GM12878 (cell line): ENCODE measurements around the gene EMP2. TPM values are rescaled to one million over a fixed set of nuclear protein-coding genes. Genes with fewer than 3 reads are reported as not detected.

ENCODE experiments used
- ATAC-seq: fragments of 200-7000 bp; cut with Tn5 transposase; 3 replicates; pipeline ENCODE4 v1.9.1; 2020; ENCODE audit warnings: mild to moderate bottlenecking, moderate library complexity
- BruUV-seq: library from RNA; stranded (reverse); fragments of 400-500 nt; replicated peaks from 2 replicates; lab custom pipeline; 2021; lab: Mats Ljungman, UMichigan
- CTCF ChIA-PET: fragments of 300-600 bp; sonication (Branson Sonifier 250); formaldehyde crosslinking; extraction: SDS; loops from one replicate; lab custom pipeline; 2021; ENCODE audit warnings: inconsistent platforms; lab: Yijun Ruan, JAX
- POLR2A ChIA-PET: fragments of 350-600 bp; formaldehyde crosslinking; extraction: SDS; loops from one replicate; lab custom pipeline; 2021; ENCODE audit warnings: inconsistent platforms; lab: Charles Lee
- RAD21 ChIA-PET: fragments of 300-600 bp; sonication (Branson Sonifier 250); formaldehyde crosslinking; loops from one replicate; lab custom pipeline; 2023; ENCODE audit warnings: antibody characterized with exemption; ENCODE audit not compliant: unreplicated experiment; lab: Charles Lee
- SMC1A ChIA-PET: fragments of 300-600 bp; sonication (Branson Sonifier 250); formaldehyde crosslinking; loops from one replicate; lab custom pipeline; 2023; ENCODE audit not compliant: unreplicated experiment, uncharacterized antibody; lab: Charles Lee
- DNase-seq: peaks from one replicate; pipeline ENCODE4 v3.0.0-alpha.2; 2011; ENCODE audit warnings: low read depth, low spot score
- FAIRE-seq: peaks from 3 replicates; lab custom pipeline; 2011; peaks lifted over from hg19 to GRCh38; lab: Jason Lieb, UNC
- H2AFZ ChIP-seq: 2 replicates; pipeline ENCODE4 v1.6.0; 2011; ENCODE audit warnings: low read depth, low read length, control low read depth; ENCODE audit not compliant: control insufficient read depth
- H3K27ac ChIP-seq: 2 replicates; pipeline ENCODE4 v1.5.1; 2011; ENCODE audit warnings: control low read depth; ENCODE audit not compliant: control insufficient read depth, insufficient read depth
- H3K27me3 ChIP-seq, 2 experiments: replicated peaks in 1 of 2; 2 replicates each; pipeline versions ENCODE4 v1.6.0 to v1.6.1; 2011; ENCODE audit warnings: low read length in 1 of 2; ENCODE audit not compliant: control insufficient read depth in 2 of 2, insufficient read depth in 2 of 2
- H3K36me3 ChIP-seq, 2 experiments: 2 replicates each; pipeline ENCODE4 v1.5.1; 2011; ENCODE audit warnings: low read length in 1 of 2; ENCODE audit not compliant: control insufficient read depth in 2 of 2, insufficient read depth in 2 of 2
- H3K4me1 ChIP-seq: 2 replicates; pipeline ENCODE4 v1.6.1; 2011; ENCODE audit warnings: mild to moderate bottlenecking, low read length, moderate library complexity, mixed read lengths; ENCODE audit not compliant: control insufficient read depth, insufficient read depth
- H3K4me2 ChIP-seq: 2 replicates; pipeline ENCODE4 v1.6.0; 2011; ENCODE audit warnings: control low read depth; ENCODE audit not compliant: control insufficient read depth, insufficient read depth
- H3K4me3 ChIP-seq: fragments of 200-600 bp; sonication (generic); 2 replicates; pipeline ENCODE4 v1.5.1; 2016
- H3K79me2 ChIP-seq: 2 replicates; pipeline ENCODE4 v1.6.0; 2011; ENCODE audit warnings: low read length; ENCODE audit not compliant: control insufficient read depth, insufficient read depth
- H3K9ac ChIP-seq: 2 replicates; pipeline ENCODE4 v1.8.0; 2011; ENCODE audit warnings: low read length, control low read depth, mixed read lengths; ENCODE audit not compliant: control insufficient read depth, insufficient read depth
- H3K9me3 ChIP-seq: replicated peaks from 3 replicates; pipeline ENCODE4 v1.5.1; 2011; ENCODE audit warnings: mild to moderate bottlenecking, low read length; ENCODE audit not compliant: control insufficient read depth, insufficient read depth
- H4K20me1 ChIP-seq: 2 replicates; pipeline ENCODE4 v1.6.0; 2011; ENCODE audit not compliant: control insufficient read depth, insufficient read depth
- BCL11A ChIP-seq: IDR thresholded peaks from 2 replicates; pipeline ENCODE4 v1.6.1; 2011; ENCODE audit warnings: low read depth, low read length
- POLR2AphosphoS2 ChIP-seq: IDR thresholded peaks from 2 replicates; pipeline ENCODE4 v1.6.1; 2011; ENCODE audit warnings: low read depth, mild to moderate bottlenecking, low read length, improper control_type of control experiment, moderate library complexity
- WGBS: methylation state at CpG from one replicate; pipeline ENCODE4 v1.1.6; 2016; ENCODE audit warnings: low lambda C conversion rate; ENCODE audit not compliant: insufficient replicate concordance, insufficient coverage; ENCODE audit errors: missing lambda C conversion rate; 5-methylcytosine and 5-hydroxymethylcytosine counted together
- in situ Hi-C: fragments of 300-500 bp; cut with MboI; formaldehyde crosslinking; loops from 9 replicates; pipeline ENCODE4 v1.14.3; 2018; ENCODE audit warnings: mixed read lengths
- intact Hi-C: fragments of 100-400 bp; cut with micrococcal nuclease; formaldehyde crosslinking; loops from one replicate; pipeline ENCODE4 v1.14.2; 2022; ENCODE audit not compliant: unreplicated experiment
- polyA plus RNA-seq, 11 experiments: library from polyadenylated mRNA; depleted of rRNA in 4 of 11; unstranded in 6 of 11; stranded (reverse) in 5 of 11; fragments of >200 nt; fragmentation: Nextera tagmentation in 4 of 11; fragmentation: Illumina TruSeq in 1 of 11; extraction: Ambion mirVana in 4 of 11; extraction: Trizol in 1 of 11; gene quantifications; 1 replicate in 1 of 11; 2 replicates in 10 of 11; pipeline versions ENCODE4 v1.2.1 to v1.2.3, GENCODE V29; 2011 to 2016; ENCODE audit warnings: inconsistent platforms in 2 of 11, missing spikeins in 2 of 11, low read depth in 1 of 11
- total RNA-seq, 4 experiments: library from RNA; depleted of rRNA in 3 of 4; stranded (reverse); fragments of >200 nt in 3 of 4; fragmentation: Illumina TruSeq in 1 of 4; extraction: Trizol in 1 of 4; gene quantifications; 2 replicates each; pipeline versions ENCODE4 v1.2.1 to v1.2.3, GENCODE V29; 2013 to 2021
- TF ChIP-seq, protein P1 (sequence below): fragments of 450-650 bp; IDR thresholded peaks from 2 replicates; pipeline ENCODE4 v1.6.1; 2016; ENCODE audit warnings: mild to moderate bottlenecking, moderate library complexity, borderline replicate concordance
- TF ChIP-seq, protein P2 (sequence below): fragments of 450-650 bp; formaldehyde crosslinking; IDR thresholded peaks from 2 replicates; pipeline ENCODE4 v1.4.0; 2022; ENCODE audit warnings: mild to moderate bottlenecking, moderate library complexity
- TF ChIP-seq, protein P3 (sequence below): fragments of 450-650 bp; IDR thresholded peaks from 2 replicates; pipeline ENCODE4 v1.6.1; 2014; ENCODE audit warnings: mild to moderate bottlenecking
- TF ChIP-seq, protein P4 (sequence below): fragments of 450-650 bp; IDR thresholded peaks from 2 replicates; pipeline ENCODE4 v1.6.1; 2017; ENCODE audit warnings: mild to moderate bottlenecking
- TF ChIP-seq, protein P5 (sequence below), 3 experiments: IDR thresholded peaks in 2 of 3; conservative IDR thresholded peaks in 1 of 3; 2 replicates each; pipeline ENCODE4 v1.5.1; 2011; ENCODE audit warnings: low read depth in 3 of 3, low read length in 3 of 3, mild to moderate bottlenecking in 3 of 3, control low read depth in 2 of 3, moderate library complexity in 2 of 3, inconsistent platforms in 1 of 3, mixed read lengths in 1 of 3; ENCODE audit not compliant: control insufficient read depth in 2 of 3, insufficient read depth in 1 of 3; ENCODE audit errors: extremely low read depth in 1 of 3

The EMP2 gene
- total and polyA plus RNA-seq, 10 of the 15 experiments (the other 5 are each of a cell fraction or from before 2014, with no cell fraction given), result 0.41 to 10.4 (median 3.8) TPM

DNA sequence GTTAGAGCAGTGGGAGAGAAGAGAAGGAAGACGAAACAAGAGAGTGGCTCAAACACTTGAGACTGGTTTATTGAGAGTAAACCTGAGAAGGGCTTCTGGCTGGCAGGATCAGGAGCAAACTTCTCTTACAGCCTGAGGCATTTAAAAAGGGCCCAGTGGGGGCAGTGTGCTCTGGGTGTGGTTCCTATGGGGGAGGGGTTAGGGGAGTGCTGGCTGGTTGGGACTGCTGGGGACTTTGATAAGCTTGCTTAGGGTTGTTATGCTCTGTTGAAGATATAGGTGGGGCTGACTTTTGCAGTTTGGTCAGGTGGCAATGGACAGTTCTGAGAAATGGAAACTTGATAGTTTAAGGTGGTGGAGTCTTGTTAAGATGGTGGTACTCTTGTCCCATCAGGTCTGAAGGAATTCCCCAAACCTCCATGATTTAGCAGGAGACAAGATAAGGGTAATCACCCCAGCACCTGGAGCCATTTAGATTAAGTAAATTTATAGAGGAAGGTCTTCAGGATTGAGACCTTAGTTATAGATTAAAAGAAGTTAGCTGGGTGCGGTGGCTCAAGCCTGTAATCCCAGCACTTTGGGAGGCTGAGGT, 79.3 kb downstream of the EMP2 start:
- no peaks in the 10 kb centered on the region for H4K20me1 ChIP-seq
- H3K27ac ChIP-seq, result no peak overlapping the region
- no TSS peak for BruUV-seq
- WGBS, result 66% methylated on average over 2 of the region's 2 CpGs
- CTCF ChIA-PET, result interaction anchor here (0.7 kb wide), 3 partner anchors 49 to 1366 kb away, joined by 3 to 4 read pairs (median 3); no protein-coding TSS in a partner anchor
- in situ Hi-C loops, result no loop called here
- SMC1A ChIA-PET, result interaction anchor here (1.1 kb wide), 1 partner anchor 186 kb away, joined by 4 read pairs; no protein-coding TSS in a partner anchor
- no peak overlapping the region for H3K4me3 ChIP-seq
- no peaks in the 10 kb centered on the region for H3K27me3 ChIP-seq
- RAD21 ChIA-PET, result interaction anchor here (1.0 to 1.1 kb wide), 2 partner anchors 9 to 19 kb away, joined by 3 read pairs; no protein-coding TSS in a partner anchor
- DNase-seq (no peak), ATAC-seq (peak; percentile 80), FAIRE-seq (no peak)
- no peaks in the 10 kb centered on the region for H3K79me2 ChIP-seq
- POLR2A ChIA-PET, result no interaction called here
- TF ChIP-seq, protein P1, sequence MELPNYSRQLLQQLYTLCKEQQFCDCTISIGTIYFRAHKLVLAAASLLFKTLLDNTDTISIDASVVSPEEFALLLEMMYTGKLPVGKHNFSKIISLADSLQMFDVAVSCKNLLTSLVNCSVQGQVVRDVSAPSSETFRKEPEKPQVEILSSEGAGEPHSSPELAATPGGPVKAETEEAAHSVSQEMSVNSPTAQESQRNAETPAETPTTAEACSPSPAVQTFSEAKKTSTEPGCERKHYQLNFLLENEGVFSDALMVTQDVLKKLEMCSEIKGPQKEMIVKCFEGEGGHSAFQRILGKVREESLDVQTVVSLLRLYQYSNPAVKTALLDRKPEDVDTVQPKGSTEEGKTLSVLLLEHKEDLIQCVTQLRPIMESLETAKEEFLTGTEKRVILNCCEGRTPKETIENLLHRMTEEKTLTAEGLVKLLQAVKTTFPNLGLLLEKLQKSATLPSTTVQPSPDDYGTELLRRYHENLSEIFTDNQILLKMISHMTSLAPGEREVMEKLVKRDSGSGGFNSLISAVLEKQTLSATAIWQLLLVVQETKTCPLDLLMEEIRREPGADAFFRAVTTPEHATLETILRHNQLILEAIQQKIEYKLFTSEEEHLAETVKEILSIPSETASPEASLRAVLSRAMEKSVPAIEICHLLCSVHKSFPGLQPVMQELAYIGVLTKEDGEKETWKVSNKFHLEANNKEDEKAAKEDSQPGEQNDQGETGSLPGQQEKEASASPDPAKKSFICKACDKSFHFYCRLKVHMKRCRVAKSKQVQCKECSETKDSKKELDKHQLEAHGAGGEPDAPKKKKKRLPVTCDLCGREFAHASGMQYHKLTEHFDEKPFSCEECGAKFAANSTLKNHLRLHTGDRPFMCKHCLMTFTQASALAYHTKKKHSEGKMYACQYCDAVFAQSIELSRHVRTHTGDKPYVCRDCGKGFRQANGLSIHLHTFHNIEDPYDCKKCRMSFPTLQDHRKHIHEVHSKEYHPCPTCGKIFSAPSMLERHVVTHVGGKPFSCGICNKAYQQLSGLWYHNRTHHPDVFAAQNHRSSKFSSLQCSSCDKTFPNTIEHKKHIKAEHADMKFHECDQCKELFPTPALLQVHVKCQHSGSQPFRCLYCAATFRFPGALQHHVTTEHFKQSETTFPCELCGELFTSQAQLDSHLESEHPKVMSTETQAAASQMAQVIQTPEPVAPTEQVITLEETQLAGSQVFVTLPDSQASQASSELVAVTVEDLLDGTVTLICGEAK, result no peak
- TF ChIP-seq, protein P2, sequence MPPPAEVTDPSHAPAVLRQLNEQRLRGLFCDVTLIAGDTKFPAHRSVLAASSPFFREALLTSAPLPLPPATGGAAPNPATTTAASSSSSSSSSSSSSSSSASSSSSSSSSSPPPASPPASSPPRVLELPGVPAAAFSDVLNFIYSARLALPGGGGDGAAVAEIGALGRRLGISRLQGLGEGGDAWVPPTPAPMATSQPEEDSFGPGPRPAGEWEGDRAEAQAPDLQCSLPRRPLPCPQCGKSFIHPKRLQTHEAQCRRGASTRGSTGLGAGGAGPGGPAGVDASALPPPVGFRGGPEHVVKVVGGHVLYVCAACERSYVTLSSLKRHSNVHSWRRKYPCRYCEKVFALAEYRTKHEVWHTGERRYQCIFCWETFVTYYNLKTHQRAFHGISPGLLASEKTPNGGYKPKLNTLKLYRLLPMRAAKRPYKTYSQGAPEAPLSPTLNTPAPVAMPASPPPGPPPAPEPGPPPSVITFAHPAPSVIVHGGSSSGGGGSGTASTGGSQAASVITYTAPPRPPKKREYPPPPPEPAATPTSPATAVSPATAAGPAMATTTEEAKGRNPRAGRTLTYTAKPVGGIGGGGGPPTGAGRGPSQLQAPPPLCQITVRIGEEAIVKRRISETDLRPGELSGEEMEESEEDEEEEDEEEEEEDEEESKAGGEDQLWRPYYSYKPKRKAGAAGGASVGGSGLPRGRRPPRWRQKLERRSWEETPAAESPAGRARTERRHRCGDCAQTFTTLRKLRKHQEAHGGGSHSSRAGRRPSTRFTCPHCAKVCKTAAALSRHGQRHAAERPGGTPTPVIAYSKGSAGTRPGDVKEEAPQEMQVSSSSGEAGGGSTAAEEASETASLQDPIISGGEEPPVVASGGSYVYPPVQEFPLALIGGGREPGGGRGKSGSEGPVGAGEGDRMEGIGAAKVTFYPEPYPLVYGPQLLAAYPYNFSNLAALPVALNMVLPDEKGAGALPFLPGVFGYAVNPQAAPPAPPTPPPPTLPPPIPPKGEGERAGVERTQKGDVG (CRISPR knock-in tag), result no peak
- TF ChIP-seq POLR2AphosphoS2, result no peak
- TF ChIP-seq, protein P3, sequence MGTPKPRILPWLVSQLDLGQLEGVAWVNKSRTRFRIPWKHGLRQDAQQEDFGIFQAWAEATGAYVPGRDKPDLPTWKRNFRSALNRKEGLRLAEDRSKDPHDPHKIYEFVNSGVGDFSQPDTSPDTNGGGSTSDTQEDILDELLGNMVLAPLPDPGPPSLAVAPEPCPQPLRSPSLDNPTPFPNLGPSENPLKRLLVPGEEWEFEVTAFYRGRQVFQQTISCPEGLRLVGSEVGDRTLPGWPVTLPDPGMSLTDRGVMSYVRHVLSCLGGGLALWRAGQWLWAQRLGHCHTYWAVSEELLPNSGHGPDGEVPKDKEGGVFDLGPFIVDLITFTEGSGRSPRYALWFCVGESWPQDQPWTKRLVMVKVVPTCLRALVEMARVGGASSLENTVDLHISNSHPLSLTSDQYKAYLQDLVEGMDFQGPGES, result no peak
- TF ChIP-seq, protein P4, sequence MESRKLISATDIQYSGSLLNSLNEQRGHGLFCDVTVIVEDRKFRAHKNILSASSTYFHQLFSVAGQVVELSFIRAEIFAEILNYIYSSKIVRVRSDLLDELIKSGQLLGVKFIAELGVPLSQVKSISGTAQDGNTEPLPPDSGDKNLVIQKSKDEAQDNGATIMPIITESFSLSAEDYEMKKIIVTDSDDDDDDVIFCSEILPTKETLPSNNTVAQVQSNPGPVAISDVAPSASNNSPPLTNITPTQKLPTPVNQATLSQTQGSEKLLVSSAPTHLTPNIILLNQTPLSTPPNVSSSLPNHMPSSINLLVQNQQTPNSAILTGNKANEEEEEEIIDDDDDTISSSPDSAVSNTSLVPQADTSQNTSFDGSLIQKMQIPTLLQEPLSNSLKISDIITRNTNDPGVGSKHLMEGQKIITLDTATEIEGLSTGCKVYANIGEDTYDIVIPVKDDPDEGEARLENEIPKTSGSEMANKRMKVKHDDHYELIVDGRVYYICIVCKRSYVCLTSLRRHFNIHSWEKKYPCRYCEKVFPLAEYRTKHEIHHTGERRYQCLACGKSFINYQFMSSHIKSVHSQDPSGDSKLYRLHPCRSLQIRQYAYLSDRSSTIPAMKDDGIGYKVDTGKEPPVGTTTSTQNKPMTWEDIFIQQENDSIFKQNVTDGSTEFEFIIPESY, result no peak
- TF ChIP-seq BCL11A, result no peak
- TF ChIP-seq, protein P5, sequence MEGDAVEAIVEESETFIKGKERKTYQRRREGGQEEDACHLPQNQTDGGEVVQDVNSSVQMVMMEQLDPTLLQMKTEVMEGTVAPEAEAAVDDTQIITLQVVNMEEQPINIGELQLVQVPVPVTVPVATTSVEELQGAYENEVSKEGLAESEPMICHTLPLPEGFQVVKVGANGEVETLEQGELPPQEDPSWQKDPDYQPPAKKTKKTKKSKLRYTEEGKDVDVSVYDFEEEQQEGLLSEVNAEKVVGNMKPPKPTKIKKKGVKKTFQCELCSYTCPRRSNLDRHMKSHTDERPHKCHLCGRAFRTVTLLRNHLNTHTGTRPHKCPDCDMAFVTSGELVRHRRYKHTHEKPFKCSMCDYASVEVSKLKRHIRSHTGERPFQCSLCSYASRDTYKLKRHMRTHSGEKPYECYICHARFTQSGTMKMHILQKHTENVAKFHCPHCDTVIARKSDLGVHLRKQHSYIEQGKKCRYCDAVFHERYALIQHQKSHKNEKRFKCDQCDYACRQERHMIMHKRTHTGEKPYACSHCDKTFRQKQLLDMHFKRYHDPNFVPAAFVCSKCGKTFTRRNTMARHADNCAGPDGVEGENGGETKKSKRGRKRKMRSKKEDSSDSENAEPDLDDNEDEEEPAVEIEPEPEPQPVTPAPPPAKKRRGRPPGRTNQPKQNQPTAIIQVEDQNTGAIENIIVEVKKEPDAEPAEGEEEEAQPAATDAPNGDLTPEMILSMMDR (IDR thresholded peaks at IDR 0.05 in 2 of 3, conservative IDR thresholded peaks at IDR 0.05 in 1 of 3; ENCODE audit: control insufficient read depth in 2 of 3, extremely low read depth in 1 of 3, insufficient read depth in 1 of 3, low read depth in 3 of 3, low read length in 3 of 3), result 0 out of 6 replicates have a peak, but pooled peaks of 1 of the 3 experiments have one; percentile 2
- no peak overlapping the region for H3K9ac ChIP-seq
- intact Hi-C loops, result no loop called here
- H3K4me1 ChIP-seq, result no peaks in the 10 kb centered on the region; the same call in 1 of the 2 replicates
- H3K36me3 ChIP-seq, result no peaks in the 10 kb centered on the region
- H2AFZ ChIP-seq, result no peak overlapping the region
- H3K9me3 ChIP-seq, result no peaks in the 10 kb centered on the region; the same call in 2 of the 3 replicates
- H3K4me2 ChIP-seq, result no peak overlapping the region
